Endodermal cell (in vitro differentiated cells): ENCODE results near the gene LRP8. TPM values are rescaled to one million over a fixed set of nuclear protein-coding genes. Genes with fewer than 3 reads are reported as not detected.
A peak's percentile ranks its signal among the peaks of the same experiment; 100 is the strongest.

Source experiments
- DNase-seq: peaks from one replicate; pipeline ENCODE4 v3.0.0-alpha.2; 2017
- H3K27ac ChIP-seq: 2 replicates; pipeline ENCODE4 v1.5.1; 2013; ENCODE audit warnings: mild to moderate bottlenecking, low read depth, low read length, moderate library complexity
- H3K27me3 ChIP-seq: 2 replicates; pipeline ENCODE4 v1.6.1; 2013; ENCODE audit warnings: mild to moderate bottlenecking, low read length, moderate library complexity; ENCODE audit not compliant: insufficient read depth, control insufficient read depth, poor library complexity, severe bottlenecking
- H3K36me3 ChIP-seq: 2 replicates; pipeline ENCODE4 v1.7.0; 2013; ENCODE audit warnings: mild to moderate bottlenecking, low read length, moderate library complexity; ENCODE audit not compliant: control insufficient read depth, insufficient read depth
- H3K4me1 ChIP-seq: one replicate; pipeline ENCODE4 v1.7.0; 2013; ENCODE audit warnings: low read length; ENCODE audit not compliant: control insufficient read depth, insufficient read depth
- H3K4me3 ChIP-seq: 2 replicates; pipeline ENCODE4 v1.5.1; 2013; ENCODE audit warnings: mild to moderate bottlenecking, low read length, moderate library complexity
- H3K9ac ChIP-seq: 2 replicates; pipeline ENCODE4 v1.6.1; 2013; ENCODE audit warnings: mild to moderate bottlenecking, low read length, moderate library complexity; ENCODE audit not compliant: poor library complexity, severe bottlenecking; ENCODE audit errors: extremely low read depth
- H3K9me3 ChIP-seq: 2 replicates; pipeline ENCODE4 v1.6.1; 2013; ENCODE audit warnings: mild to moderate bottlenecking, low read length, moderate library complexity; ENCODE audit not compliant: control insufficient read depth
- H3K27ac Mint-ChIP-seq: 2 replicates; pipeline ENCODE4 v1.8.0; 2020; ENCODE audit warnings: mixed read lengths
- H3K27me3 Mint-ChIP-seq: 2 replicates; pipeline ENCODE4 v1.8.0; 2021; ENCODE audit warnings: mild to moderate bottlenecking, mixed read lengths; ENCODE audit not compliant: insufficient read depth
- H3K36me3 Mint-ChIP-seq: 2 replicates; pipeline ENCODE4 v1.8.0; 2020; ENCODE audit warnings: low read depth, mixed read lengths
- H3K4me1 Mint-ChIP-seq: 2 replicates; pipeline ENCODE4 v1.8.0; 2020; ENCODE audit warnings: mixed read lengths
- H3K4me3 Mint-ChIP-seq: 2 replicates; pipeline ENCODE4 v1.8.0; 2020; ENCODE audit warnings: mild to moderate bottlenecking, moderate library complexity, mixed read lengths
- H3K9me3 Mint-ChIP-seq: 2 replicates; pipeline ENCODE4 v1.8.0; 2020; ENCODE audit warnings: mild to moderate bottlenecking, mixed read lengths
- CTCF ChIP-seq: fragments of 200-600 bp; sonication (generic); conservative IDR thresholded peaks from 2 replicates; pipeline ENCODE4 v1.5.0; 2021; ENCODE audit warnings: antibody characterized with exemption, mild to moderate bottlenecking
- WGBS, 2 experiments: methylation state at CpG; one replicate each; pipeline versions ENCODE4 v1.1.5 to v1.1.7; 2013; ENCODE audit warnings: missing lambda C conversion rate in 2 of 2, mixed read lengths in 1 of 2; ENCODE audit not compliant: insufficient coverage in 1 of 2, insufficient read length in 1 of 2; 5-methylcytosine and 5-hydroxymethylcytosine counted together
- total RNA-seq, 2 donors: library from RNA; stranded (reverse); fragmentation: NEBNext Ultra II Directional in 1 of 2; extraction: Animal tissue kit (Norgen Biotek cat#: 25700) in 1 of 2; gene quantifications; 2 replicates in 1 of 2; 3 replicates in 1 of 2; pipeline ENCODE4 v1.2.1, GENCODE V29; 2021

LRP8 gene
- total RNA-seq, 2 donors from 2014 or later, result 29.1 to 39.6 TPM

DNA sequence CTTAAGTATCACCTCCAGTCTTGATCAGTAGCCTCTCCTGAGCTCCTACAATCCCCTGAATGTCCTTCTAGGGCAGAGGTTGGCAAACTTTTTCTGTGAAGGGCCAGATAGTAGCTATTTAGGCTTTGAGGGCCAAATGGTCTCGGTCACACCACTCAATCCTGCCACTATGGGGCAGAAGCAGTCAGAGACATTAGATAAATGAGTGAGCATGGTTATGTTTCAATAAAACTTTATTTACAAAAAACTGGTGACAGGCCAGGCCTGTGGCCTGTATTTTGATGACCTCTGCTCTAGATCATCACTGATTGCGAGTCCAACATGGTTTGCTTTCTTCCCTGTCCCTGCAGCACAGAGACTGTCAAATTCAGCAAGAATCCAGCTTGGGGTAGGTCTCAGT, 36.3 kb downstream of the LRP8 start:
- H3K9me3 Mint-ChIP-seq, result no peaks in the 10 kb centered on the region
- no peak overlapping the region for H3K27ac Mint-ChIP-seq
- no peak overlapping the region for H3K4me3 ChIP-seq
- H3K36me3 ChIP-seq, result no peaks in the 10 kb centered on the region
- H3K27ac ChIP-seq, result no peak overlapping the region
- no peaks in the 10 kb centered on the region for H3K9me3 ChIP-seq
- WGBS, 2 experiments, result 95 to 100% methylated on average over 1 to 2 of the region's 2 CpGs
- peaks cover 37% of the 10 kb centered on the region for H3K4me1 ChIP-seq
- H3K4me1 Mint-ChIP-seq, result peaks cover 65% of the 10 kb centered on the region
- no peaks in the 10 kb centered on the region for H3K27me3 ChIP-seq
- H3K36me3 Mint-ChIP-seq, result peaks cover 12% of the 10 kb centered on the region
- no peak for DNase-seq
- TF ChIP-seq CTCF, result peak; percentile 52
- H3K27me3 Mint-ChIP-seq, result no peaks in the 10 kb centered on the region
- no peak overlapping the region for H3K4me3 Mint-ChIP-seq
- H3K9ac ChIP-seq, result no peak overlapping the region

DNA sequence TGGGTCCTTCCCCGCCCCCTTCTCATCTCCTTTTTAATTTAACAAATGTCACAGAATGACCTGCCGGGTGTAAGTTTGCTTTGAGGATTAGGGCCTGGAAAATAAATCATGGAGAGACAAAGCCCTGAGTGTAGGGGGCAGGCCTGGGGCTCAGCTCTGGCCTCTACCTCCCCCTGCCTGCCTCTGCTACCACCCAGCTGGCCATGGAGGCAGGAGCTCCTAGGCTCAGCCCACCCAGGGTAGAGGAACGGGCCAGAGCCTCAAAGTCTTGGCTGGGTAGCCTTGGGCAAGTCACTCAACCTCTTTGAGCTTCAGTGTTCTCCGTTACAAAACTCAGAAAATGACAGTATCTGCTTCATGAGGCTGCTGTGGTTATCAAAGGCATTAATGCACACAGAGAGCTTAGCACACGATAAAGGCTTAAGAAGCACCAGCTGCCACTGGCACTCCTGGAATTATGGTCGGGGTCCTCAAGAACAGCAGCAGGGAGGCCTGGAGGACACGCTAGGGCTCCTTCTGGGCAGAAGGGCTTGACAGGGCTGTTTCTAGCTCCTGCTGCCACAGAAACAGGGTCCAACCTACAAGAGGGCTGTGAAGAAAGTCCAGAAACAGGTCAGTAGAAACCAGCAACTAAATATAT, 39.0 kb downstream of the LRP8 start:
- Mint-ChIP-seq H3K9me3 (no peaks in the 10 kb centered on the region), H3K4me3 (peak overlapping the region; percentile 7), H3K4me1 (peaks cover 57% of the 10 kb centered on the region), H3K27ac (peak overlapping the region; percentile 82), H3K36me3 (peaks cover 27% of the 10 kb centered on the region), H3K27me3 (no peaks in the 10 kb centered on the region)
- peak; percentile 40 for TF ChIP-seq CTCF
- Histone ChIP-seq H3K9me3 (no peaks in the 10 kb centered on the region), H3K4me1 (peaks cover 37% of the 10 kb centered on the region), H3K9ac (peak overlapping the region; percentile 54), H3K27ac (peak overlapping the region; percentile 95), H3K27me3 (no peaks in the 10 kb centered on the region), H3K36me3 (peaks cover 8% of the 10 kb centered on the region), H3K4me3 (no peak overlapping the region)
- 75 to 81% methylated on average over 5 to 7 of the region's 7 CpGs for WGBS, 2 experiments
- no peak for DNase-seq

- Histone ChIP-seq H3K27me3 (no peaks in the 10 kb centered on the region), H3K4me1 (peaks cover 37% of the 10 kb centered on the region), H3K27ac (peak overlapping the region; percentile 95), H3K9ac (peak overlapping the region; percentile 54), H3K9me3 (no peaks in the 10 kb centered on the region), H3K4me3 (no peak overlapping the region), H3K36me3 (peaks cover 8% of the 10 kb centered on the region)
- 65 to 77% methylated on average over 4 to 17 of the region's 18 CpGs for WGBS, 2 experiments
- Mint-ChIP-seq H3K27me3 (no peaks in the 10 kb centered on the region), H3K9me3 (no peaks in the 10 kb centered on the region), H3K4me1 (peaks cover 54% of the 10 kb centered on the region), H3K4me3 (peak overlapping the region; percentile 7), H3K27ac (peak overlapping the region; percentile 82), H3K36me3 (peaks cover 27% of the 10 kb centered on the region)
- no peak for DNase-seq
- TF ChIP-seq CTCF, result no peak
Measured at GRCh38 chr1:53288002-53288789, 39.7 kb downstream of the LRP8 start.
